ENCODE results near the gene JARID2.

DNA sequence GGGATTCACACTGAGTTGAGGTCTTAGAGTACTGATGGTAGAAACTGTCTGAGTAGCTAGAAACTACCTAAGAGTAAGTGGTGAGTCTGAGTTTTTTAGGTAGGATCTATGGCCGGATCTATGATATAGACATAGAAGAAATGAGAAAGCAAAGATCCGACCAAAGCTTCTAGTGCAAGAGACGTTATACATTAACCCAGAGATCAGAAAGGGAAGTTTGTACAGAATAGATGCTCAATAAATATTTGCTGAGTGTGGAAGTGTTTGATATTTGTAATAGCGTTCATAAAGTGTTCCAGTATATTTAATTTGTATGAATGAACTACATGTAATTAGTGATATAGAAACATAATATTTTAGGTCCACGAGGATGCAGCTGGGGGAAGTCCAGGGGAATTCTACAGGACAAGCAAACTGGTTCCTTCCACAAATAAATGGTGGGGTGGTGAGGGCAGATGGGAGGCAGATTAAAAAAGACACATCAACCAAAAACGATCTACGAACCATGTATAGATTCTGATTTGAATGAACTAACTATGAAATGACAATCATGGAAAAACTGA, 31.9 kb upstream of the JARID2 start:
- TF ChIP-seq, protein P1, sequence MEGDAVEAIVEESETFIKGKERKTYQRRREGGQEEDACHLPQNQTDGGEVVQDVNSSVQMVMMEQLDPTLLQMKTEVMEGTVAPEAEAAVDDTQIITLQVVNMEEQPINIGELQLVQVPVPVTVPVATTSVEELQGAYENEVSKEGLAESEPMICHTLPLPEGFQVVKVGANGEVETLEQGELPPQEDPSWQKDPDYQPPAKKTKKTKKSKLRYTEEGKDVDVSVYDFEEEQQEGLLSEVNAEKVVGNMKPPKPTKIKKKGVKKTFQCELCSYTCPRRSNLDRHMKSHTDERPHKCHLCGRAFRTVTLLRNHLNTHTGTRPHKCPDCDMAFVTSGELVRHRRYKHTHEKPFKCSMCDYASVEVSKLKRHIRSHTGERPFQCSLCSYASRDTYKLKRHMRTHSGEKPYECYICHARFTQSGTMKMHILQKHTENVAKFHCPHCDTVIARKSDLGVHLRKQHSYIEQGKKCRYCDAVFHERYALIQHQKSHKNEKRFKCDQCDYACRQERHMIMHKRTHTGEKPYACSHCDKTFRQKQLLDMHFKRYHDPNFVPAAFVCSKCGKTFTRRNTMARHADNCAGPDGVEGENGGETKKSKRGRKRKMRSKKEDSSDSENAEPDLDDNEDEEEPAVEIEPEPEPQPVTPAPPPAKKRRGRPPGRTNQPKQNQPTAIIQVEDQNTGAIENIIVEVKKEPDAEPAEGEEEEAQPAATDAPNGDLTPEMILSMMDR (IDR thresholded peaks at IDR 0.05), result no peak
- no peak for TF ChIP-seq POLR2A (IDR thresholded peaks at IDR 0.05)

Measured in thyroid gland (tissue), 4 donors.